Measurements from ENCODE around the gene WNK4. TPM values are rescaled to one million over a fixed set of nuclear protein-coding genes. Genes with fewer than 3 reads are reported as not detected.

WNK4 gene
- total RNA-seq, 1 donor from 2014 or later = 0.37 TPM

DNA sequence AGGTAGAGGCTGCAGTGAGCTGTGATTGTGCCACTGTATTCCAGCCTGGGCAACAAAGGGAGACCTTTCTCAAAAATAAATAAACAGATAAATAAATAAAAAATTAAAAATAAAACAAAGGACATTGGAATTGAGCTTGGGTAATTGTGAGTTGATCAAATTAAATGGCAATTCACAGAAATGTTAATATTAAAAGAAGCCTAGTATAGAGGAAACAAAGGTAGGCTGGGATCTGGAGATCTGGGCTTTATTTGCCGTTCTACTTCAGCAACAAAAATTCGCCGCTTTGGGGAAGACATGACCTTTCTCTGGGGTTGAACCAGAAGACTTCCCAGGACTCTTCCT, 7.5 kb upstream of the WNK4 start:
- DNase-seq (ENCODE audit: low spot score) = no peak

DNA sequence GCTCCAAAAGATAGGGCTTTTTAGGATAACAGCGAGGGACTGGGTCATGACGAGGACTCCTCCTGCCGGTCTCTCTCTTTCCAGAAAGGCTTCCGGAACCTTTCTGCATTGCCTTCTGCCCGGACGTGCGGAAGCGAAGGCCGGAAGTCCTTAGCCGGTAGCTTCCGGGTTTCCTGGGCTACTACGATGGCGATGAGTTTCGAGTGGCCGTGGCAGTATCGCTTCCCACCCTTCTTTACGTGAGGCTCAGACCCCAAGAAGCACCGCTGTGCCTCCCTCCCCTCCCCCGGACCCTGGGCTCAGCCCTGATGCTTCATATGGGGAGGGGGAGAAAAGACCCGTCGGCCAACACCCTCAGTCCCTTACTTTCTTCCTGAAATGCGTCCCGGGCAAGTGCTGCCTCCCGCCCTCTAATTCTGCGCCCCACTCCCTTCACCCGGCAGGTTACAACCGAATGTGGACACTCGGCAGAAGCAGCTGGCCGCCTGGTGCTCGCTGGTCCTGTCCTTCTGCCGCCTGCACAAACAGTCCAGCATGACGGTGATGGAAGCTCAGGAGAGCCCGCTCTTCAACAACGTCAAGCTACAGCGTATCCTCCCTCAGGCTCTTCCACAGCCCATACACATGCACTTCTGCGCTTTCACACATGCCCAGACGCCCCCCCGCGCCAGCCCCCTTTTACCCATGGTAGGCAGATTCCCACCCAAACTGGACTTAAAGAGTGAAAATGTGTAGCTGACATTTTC, 6.9 kb upstream of the WNK4 start, which contains the start of gene VPS25:
VPS25 (plus strand) TSS at position 160 of the 746 bp plus-strand sequence; CDS start at position 187, 27 bp downstream.
- DNase-seq (ENCODE audit: low spot score) = peak; percentile 81

DNA sequence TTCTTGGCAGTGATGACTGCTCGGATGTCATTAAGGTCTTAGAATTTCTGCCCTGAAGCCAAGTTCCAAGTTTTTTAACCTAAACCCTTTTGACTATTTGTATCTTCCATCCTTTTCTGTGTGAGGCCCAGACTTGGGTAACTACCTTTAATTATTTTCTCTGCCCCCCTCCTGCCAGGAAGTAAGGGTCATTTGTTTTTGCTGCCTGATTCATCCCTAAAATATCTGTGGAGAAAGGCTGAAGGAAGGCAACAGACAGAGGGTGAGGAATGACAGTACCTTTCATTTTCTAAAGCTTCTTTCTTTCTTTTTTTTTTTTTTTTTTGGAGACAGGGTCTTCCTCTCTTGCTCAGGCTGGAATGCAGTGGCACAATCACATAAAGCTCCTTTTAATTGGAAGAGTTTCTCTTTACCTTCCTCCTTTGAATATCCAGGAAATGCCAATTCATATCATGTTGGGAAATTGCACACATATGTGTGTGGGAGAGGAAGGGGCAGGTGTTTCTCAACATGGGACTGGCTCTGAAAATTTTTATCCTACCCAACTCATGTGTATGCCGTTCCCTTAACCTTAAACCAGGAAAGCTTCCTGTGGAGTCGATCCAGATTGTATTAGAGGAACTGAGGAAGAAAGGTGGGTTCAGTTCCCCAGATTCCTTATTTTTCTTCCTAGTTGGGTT, 6.2 kb upstream of the WNK4 start:
- DNase-seq (ENCODE audit: low spot score) = no peak

DNA sequence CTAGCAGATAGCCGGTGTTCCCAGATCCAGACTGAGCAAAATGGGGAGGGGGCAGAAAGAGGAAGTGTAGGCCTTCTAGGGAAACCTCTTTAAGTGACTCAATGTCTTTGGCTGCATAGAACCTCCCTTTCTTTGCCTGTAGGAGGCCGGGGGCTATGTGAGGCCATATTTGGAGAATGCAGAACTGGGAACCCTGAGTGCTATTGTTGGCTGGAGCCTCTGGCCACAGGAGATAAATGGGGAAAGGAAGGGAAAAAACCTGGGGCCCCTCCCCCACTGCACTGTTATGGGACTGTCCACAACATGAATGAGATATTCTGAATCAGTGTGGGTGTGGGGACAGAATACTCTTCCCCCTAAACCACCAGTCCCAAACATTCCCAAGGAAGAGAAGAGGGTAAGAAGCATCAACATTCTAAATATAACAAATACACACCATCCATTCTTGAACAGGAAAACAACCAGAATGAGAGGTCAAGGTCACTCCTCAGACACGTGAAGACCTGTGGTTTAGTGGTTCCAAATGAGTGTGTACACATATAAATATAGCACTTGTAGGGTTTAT, 4.8 kb upstream of the WNK4 start:
- no peak for DNase-seq (ENCODE audit: low spot score)

DNA sequence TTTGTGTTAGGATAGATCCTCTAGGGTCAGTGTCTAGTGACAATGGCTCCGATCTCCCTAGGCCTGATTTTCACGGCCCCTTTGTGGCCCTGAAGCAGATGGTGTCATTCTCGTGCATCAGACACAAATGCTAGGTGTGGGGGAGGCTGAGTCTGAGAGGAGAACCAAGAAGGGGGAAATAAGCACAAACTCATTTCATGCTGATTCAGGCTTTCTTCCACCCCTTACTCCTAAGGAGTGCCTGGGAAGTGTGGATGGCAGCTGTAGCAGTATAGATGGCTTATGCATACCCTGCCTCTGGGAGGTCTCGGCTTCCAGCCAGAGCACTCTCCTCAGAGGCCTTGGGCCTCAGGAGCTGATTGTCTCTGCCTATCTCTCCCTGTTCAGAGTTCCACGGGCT, 1.8 kb upstream of the WNK4 start:
- DNase-seq (ENCODE audit: low spot score) = no peak

DNA sequence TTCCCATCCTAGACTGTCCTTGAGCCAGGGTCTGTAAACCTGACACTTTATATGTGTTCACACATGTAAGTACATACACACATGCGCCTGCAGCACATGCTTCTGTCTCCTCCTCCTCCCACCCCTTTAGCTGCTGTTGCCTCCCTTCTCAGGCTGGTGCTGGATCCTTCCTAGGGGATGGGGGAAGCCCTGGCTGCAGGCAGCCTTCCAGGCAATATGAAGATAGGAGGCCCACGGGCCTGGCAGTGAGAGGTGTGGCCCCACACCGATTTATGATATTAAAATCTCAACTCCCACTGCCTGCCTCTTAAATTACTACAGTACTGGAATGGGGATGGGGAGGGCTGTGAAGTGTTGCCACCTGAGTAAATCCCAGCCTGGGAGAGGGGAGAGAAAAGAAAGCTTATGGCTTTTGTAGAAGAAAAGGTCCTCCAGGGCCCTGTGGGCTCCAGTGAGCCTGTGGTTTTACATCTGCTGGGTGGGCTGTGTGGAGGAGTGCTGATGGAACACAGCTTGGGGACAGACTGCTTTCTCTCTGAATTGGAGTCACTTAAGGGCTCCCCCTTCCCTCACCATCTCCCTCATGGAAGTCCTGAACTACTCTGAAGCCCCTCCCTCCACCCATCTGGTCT, 990 bp upstream of the WNK4 start:
- DNase-seq (ENCODE audit: low spot score) = no peak

DNA sequence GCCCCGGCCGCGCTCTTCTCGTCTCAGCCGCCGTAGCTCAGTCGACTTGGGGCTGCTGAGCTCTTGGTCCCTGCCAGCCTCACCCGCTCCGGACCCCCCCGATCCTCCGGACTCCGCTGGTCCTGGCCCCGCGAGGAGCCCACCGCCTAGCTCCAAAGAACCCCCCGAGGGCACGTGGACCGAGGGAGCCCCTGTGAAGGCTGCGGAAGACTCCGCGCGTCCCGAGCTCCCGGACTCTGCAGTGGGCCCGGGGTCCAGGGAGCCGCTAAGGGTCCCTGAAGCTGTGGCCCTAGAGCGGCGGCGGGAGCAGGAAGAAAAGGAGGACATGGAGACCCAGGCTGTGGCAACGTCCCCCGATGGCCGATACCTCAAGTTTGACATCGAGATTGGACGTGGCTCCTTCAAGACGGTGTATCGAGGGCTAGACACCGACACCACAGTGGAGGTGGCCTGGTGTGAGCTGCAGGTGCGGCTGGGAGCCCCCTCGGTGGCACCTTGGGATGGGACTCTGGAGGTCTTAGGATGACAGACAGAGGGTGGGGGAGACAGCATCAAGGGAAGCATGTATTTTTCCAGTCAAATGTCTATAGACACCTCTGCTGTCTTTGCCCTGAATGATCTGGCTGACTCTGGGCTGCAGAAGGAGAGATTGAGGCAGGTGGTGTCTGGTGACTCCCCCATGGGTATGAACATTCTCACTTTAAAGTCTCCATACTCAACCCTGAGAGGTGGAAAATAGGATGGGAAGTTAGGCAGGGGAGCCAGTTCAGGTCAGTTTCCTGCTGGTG, 635 bp downstream of the WNK4 start:
- DNase-seq (ENCODE audit: low spot score) = no peak

DNA sequence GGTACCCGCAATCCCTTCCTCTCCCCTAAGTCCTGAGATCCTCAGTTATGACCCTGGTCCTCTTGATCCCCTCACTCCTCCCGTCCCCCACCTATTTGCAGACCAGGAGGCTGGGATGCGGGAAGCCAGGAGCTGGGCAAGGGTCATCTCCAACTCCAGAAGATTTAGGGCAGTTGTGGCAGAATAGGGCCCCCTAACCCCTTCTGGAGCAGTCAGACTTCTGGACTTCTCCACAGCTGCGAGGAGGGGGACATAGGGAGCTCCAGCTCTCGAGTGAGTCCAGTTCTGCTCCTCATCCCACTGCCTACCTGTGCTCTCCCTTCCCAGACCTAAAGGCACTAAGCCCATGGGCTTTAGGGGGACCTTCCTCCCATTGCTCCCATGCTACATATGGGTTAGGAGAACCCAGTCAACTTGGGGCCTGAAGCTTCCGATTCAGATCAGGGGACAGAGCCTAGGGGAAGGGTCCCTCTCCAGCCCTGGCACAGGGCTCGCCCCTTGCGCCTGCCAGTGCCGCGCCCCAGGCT, 1.3 kb downstream of the WNK4 start:
- no peak for DNase-seq (ENCODE audit: low spot score)

DNA sequence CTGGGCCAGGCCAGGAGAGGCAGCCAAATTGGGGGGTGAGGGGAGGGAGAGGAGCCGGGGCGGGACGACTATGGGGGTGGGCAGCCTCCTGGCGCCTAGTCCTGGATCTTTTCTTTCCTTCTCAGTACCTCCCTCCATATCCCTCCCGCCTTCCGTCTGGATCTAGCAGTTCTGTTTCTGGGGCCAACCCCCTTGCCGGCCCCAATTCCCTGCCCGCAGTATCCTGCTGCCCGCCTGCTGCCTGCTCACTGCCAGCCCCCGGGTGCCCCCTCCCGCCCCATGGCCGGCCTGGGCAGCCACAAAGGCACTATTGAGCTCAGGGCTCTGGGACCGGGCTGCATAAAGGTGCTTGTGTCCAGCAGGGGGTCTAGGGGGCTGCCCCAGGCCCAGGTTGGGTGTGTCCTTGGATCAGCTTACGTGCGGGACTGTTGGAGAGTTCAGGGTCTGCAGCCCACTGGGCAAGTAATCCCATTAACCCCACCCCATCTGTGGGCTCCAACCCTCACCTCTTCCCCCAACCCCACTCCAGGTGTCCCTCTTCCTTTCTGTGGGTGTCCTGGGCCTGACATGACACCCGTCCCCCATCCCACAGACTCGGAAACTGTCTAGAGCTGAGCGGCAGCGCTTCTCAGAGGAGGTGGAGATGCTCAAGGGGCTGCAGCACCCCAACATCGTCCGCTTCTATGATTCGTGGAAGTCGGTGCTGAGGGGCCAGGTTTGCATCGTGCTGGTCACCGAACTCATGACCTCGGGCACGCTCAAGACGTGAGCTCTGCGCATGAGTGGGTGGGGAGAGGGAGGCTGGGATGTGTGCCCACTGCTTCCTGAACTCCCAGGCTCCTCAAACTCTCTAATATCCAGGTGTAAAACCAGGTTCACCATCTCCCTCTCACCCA, 2.0 kb downstream of the WNK4 start:
- DNase-seq (ENCODE audit: low spot score) = no peak

DNA sequence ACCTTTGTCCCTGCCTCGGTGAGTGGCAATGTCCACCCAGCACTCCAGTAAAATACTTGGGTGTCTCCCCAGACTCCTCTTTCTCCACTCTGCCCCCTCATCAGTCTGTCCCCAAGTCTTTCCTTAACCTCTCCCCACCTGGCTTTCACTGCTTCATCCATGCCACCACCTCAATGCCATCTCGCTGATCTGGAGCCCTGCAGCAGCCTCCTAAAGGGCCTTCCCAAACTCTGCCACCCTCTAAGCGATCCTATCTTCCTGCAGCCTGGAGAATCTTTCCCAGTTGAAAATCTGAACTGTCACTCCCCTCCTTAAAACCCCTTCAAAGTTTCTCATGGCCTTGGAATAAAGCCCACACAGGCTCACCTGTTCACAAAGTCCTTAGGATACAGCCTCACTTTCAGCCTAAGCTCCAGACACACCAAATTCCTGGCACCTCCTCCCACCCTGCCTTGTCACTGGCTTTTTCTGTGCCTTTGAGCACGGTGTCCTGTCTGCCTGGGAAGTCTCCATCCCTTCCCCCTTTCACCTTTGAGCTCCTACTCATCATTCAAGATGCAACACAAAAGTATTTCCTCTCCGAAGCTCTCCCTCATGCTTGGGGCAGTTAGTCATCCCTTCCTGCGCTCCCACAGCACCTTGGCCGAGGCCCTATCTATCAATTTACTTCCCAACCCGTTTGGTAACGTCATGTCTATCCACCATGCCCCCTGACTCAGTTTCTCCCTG, 2.8 kb downstream of the WNK4 start:
- DNase-seq (ENCODE audit: low spot score) = no peak

DNA sequence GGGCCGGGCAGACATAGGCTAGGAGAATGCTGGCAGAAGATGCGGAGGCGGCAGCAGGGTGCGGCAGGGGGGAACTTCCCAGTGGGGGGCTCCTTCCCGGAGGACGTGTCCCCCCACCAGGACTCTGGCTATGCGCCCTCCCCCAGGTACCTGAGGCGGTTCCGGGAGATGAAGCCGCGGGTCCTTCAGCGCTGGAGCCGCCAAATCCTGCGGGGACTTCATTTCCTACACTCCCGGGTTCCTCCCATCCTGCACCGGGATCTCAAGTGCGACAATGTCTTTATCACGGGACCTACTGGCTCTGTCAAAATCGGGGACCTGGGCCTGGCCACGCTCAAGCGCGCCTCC, 3.4 kb downstream of the WNK4 start:
- DNase-seq (ENCODE audit: low spot score) = no peak

DNA sequence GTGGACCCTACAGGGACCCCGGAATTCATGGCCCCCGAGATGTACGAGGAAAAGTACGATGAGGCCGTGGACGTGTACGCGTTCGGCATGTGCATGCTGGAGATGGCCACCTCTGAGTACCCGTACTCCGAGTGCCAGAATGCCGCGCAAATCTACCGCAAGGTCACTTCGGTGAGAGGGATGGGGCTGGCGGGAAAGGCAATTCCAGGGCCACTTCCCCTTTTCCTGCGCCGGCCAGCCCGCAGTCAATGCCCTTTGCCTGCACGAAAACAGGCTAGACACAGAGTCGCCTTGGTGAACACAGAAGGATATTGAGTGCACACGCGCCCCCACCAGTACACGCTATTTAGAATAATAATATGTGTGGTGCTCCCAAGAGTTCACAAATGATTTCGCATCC, 4.0 kb downstream of the WNK4 start:
- no peak for DNase-seq (ENCODE audit: low spot score)

DNA sequence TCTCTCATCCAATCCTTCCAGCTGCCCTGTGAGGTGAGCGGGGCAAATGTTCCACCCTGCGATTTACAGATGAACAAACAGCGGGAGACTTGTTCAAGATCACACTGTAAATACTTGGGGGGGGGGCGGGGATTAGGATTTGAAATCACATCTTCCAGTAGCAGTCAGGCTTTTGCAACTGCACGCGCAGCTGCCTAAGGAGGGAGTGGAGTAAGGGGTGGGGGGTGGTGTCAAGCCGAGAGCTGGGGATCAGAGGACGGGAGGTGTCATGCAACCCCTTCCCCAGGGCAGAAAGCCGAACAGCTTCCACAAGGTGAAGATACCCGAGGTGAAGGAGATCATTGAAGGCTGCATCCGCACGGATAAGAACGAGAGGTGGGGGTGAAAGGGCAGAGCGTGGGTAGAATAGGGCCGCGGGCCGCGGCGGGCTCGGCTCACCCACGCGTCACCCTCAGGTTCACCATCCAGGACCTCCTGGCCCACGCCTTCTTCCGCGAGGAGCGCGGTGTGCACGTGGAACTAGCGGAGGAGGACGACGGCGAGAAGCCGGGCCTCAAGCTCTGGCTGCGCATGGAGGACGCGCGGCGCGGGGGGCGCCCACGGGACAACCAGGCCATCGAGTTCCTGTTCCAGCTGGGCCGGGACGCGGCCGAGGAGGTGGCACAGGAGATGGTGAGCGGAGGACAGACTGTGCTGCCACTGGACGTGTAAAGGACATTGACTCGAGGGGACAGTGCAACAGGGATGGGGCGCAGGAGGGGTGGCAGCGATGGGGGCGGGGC, 4.6 kb downstream of the WNK4 start:
- no peak for DNase-seq (ENCODE audit: low spot score)

DNA sequence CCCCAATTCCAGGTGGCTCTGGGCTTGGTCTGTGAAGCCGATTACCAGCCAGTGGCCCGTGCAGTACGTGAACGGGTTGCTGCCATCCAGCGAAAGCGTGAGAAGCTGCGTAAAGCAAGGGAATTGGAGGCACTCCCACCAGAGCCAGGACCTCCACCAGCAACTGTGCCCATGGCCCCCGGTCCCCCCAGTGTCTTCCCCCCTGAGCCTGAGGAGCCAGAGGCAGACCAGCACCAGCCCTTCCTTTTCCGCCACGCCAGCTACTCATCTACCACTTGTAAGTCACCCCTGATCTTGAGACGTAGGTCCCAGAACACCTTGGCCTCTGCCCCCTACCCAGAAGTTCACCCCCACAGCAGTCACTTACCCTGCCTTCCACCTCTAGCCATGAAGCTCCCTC, 6.9 kb downstream of the WNK4 start:
- no peak for DNase-seq (ENCODE audit: low spot score)

DNA sequence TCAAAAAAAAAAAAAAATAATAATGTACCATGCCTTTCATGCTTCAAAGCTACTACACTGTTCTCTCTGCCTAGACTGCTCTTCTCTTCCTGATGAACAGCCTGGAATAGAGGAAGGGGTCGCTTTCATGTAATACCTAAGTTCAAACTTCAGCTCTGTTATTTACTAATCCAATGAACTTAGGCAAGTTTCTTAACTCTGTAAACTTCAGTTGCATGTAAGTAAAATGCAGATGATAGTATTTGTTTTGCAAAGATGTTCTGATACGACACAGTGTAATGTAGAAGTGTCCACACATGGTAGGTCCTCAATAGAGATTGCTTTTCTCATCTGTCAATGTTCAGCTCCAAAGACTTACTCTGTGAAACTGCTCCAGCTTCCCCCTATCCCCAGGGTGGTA, 11.5 kb downstream of the WNK4 start:
- DNase-seq (ENCODE audit: low spot score) = no peak

DNA sequence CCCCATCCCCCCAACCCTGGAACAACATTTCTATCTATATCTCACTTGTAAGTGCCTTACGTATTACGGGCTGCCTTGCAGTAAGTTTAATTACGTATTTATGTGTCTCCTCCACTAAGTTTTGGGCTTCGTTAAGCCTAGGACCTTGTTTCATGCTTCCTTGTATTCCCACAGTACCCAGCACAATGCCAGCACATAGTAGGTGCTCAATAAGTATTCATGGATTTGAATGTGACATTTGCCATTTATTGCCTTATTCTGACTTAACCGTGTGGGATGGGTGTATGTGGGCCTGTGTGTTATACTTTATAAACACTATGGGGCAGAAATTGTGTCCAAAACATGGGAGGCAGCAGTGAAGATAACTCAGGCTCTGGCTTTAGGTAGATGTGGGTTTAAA, 12.1 kb downstream of the WNK4 start:
- no peak for DNase-seq (ENCODE audit: low spot score)

DNA sequence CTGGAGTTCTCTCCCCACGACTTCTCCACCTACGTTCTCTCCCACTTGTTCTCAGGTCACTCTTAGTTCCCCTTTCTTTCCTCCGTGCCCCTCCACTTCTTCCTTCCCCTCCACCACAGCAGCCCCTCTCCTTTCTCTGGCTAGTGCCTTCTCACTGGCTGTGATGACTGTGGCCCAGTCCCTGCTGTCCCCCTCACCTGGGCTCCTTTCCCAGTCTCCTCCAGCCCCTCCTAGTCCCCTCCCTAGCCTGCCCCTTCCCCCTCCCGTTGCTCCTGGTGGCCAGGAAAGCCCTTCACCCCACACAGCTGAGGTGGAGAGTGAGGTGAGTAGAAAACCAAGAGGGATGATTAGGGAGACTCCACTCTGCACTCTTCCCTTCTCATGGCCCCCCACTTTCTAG, 14.7 kb downstream of the WNK4 start:
- DNase-seq (ENCODE audit: low spot score) = no peak

DNA sequence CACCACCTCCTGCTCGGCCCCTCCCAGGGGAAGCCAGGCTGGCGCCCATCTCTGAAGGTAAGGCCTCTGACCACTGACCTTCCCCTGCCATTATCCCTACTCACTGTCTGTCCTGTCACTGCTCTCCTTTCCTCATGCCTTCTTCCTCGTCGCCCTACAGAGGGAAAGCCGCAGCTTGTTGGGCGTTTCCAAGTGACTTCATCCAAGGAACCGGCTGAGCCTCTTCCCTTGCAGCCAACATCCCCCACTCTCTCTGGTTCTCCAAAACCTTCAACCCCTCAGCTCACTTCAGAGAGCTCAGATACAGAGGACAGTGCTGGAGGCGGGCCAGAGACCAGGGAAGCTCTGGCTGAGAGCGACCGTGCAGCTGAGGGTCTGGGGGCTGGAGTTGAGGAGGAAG, 15.1 kb downstream of the WNK4 start:
- no peak for DNase-seq (ENCODE audit: low spot score)

DNA sequence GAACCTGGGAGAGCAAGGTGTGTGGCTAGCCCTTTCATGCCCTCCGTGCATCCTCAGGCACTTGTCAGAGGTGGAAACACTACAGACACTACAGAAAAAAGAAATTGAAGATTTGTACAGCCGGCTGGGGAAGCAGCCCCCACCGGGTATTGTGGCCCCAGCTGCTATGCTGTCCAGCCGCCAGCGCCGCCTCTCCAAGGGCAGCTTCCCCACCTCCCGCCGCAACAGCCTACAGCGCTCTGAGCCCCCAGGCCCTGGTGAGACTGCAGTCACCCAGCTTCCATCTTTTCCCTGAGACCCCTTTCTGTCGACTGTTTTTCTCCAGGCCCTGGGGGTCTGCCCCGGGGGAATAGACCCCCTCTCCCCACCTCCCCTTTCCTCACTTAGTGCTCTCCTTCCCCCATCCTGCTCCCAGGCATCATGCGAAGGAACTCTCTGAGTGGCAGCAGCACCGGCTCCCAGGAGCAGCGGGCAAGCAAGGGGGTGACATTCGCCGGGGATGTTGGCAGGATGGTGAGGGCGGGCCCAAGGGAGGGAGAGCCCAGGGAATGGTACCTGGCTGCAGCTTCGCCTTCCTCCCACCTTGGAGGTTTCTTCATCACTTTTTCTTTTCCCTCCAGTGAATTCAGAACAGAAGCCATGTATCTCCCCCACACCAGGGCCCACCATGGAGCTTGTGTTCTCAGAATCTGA, 15.8 kb downstream of the WNK4 start:
- no peak for DNase-seq (ENCODE audit: low spot score)

Measured in mucosa of gallbladder (tissue), 1 donor.